MCF 10A (cell line): Measurements from ENCODE around the gene CLSTN2. TPM values are rescaled to one million over a fixed set of nuclear protein-coding genes. Genes with fewer than 3 reads are reported as not detected.

Source experiments
- BruUV-seq: library from RNA; stranded (reverse); fragments of 400-500 nt; replicated peaks from 2 replicates; lab custom pipeline; 2021; lab: Mats Ljungman, UMichigan
- CTCF ChIA-PET: fragments of 300-600 bp; sonication (Branson Sonifier 250); formaldehyde crosslinking; extraction: SDS; loops from one replicate; lab custom pipeline; 2021; ENCODE audit warnings: antibody characterized with exemption, inconsistent platforms; lab: Yijun Ruan, JAX
- POLR2A ChIA-PET: fragments of 300-600, 350-650 bp; sonication (Branson Sonifier 250); formaldehyde crosslinking; extraction: SDS; loops from one replicate; lab custom pipeline; 2020; ENCODE audit warnings: antibody characterized with exemption, inconsistent platforms; lab: Yijun Ruan, JAX
- DNase-seq: peaks from one replicate; pipeline ENCODE4 v3.0.0-alpha.2; 2018; ENCODE audit not compliant: unreplicated experiment
- H3K27ac Mint-ChIP-seq: one replicate; pipeline ENCODE4 v1.8.0; 2022; ENCODE audit warnings: mild to moderate bottlenecking, low read depth, mixed read lengths; ENCODE audit not compliant: unreplicated experiment
- H3K27me3 Mint-ChIP-seq: one replicate; pipeline ENCODE4 v1.8.0; 2022; ENCODE audit warnings: mixed read lengths; ENCODE audit not compliant: insufficient read depth, unreplicated experiment
- H3K36me3 Mint-ChIP-seq: one replicate; pipeline ENCODE4 v1.8.0; 2022; ENCODE audit warnings: mild to moderate bottlenecking, moderate library complexity, mixed read lengths; ENCODE audit not compliant: insufficient read depth, unreplicated experiment
- H3K4me1 Mint-ChIP-seq: one replicate; pipeline ENCODE4 v1.8.0; 2022; ENCODE audit warnings: mixed read lengths; ENCODE audit not compliant: insufficient read depth, unreplicated experiment
- H3K4me3 Mint-ChIP-seq: one replicate; pipeline ENCODE4 v1.8.0; 2022; ENCODE audit warnings: mild to moderate bottlenecking, moderate library complexity, mixed read lengths; ENCODE audit not compliant: unreplicated experiment
- H3K9me3 Mint-ChIP-seq: one replicate; pipeline ENCODE4 v1.8.0; 2022; ENCODE audit warnings: mixed read lengths; ENCODE audit not compliant: unreplicated experiment
- intact Hi-C: fragments of 100-400 bp; cut with micrococcal nuclease; formaldehyde crosslinking; loops from 2 replicates; pipeline ENCODE4 v1.14.1; 2022
- total RNA-seq: library from RNA; stranded (reverse); gene quantifications from 2 replicates; pipeline ENCODE4 v1.2.3, GENCODE V29; 2022
- TF ChIP-seq, protein P1 (sequence below): fragments of 200-600 bp; IDR thresholded peaks from one replicate; pipeline ENCODE4 v1.8.0; 2022; ENCODE audit warnings: antibody characterized with exemption, mild to moderate bottlenecking; ENCODE audit not compliant: unreplicated experiment

CLSTN2 gene
- total RNA-seq, 1 experiment from 2014 or later: not detected

DNA sequence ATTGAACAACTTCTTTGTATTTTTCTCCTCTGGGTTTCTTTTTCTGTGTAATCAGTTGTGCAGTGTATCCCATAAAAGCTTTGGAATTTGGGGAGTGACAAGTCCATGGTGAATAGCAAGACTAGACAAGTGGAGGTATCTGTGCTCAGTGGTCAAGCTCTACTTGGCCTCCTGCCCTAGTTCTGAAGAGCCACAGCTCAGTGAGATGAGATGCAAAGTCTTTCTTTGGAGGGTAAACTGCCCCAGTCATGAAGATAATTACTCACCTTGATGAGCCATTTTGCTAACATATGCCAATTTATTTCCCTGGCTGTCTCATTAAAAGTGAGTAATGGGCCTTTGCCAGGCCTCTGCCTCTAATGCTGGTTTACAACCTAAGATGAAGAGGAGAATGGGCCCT, 471.7 kb downstream of the CLSTN2 start:
- BruUV-seq: no TSS peak
- CTCF ChIA-PET: no interaction called here
- intact Hi-C loops: no loop called here
- peak overlapping the region; percentile 41 for H3K27ac Mint-ChIP-seq
- POLR2A ChIA-PET: no interaction called here
- no peaks in the 10 kb centered on the region for H3K27me3 Mint-ChIP-seq
- H3K4me1 Mint-ChIP-seq: peaks cover 5% of the 10 kb centered on the region
- TF ChIP-seq, protein P1, sequence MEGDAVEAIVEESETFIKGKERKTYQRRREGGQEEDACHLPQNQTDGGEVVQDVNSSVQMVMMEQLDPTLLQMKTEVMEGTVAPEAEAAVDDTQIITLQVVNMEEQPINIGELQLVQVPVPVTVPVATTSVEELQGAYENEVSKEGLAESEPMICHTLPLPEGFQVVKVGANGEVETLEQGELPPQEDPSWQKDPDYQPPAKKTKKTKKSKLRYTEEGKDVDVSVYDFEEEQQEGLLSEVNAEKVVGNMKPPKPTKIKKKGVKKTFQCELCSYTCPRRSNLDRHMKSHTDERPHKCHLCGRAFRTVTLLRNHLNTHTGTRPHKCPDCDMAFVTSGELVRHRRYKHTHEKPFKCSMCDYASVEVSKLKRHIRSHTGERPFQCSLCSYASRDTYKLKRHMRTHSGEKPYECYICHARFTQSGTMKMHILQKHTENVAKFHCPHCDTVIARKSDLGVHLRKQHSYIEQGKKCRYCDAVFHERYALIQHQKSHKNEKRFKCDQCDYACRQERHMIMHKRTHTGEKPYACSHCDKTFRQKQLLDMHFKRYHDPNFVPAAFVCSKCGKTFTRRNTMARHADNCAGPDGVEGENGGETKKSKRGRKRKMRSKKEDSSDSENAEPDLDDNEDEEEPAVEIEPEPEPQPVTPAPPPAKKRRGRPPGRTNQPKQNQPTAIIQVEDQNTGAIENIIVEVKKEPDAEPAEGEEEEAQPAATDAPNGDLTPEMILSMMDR: no peak
- H3K4me3 Mint-ChIP-seq: no peak overlapping the region
- peaks cover 4% of the 10 kb centered on the region for H3K36me3 Mint-ChIP-seq
- no peak for DNase-seq
- H3K9me3 Mint-ChIP-seq: no peaks in the 10 kb centered on the region

DNA sequence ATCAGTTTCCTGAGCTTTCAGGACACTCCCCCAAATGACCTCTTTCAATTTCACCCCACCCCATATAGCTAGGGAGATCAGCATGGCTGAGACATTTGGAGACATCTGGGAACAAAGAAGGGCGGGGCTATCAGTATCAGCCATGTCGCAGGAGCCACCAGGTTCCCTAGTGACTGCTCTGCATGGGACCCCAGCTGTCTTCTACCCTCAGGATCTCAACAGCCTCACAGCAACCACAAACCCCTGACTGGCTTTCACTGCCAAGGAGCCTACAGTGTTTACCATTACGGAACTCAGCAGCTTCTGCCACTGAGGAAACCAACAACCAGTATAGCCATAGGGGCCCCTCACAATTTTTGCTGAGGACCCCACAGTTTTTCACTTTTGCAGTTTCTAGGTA, 473.3 kb downstream of the CLSTN2 start:
- ChIA-PET CTCF (no interaction called here), POLR2A (interaction anchor here (0.7 kb wide), 1 partner anchor 9 kb away, joined by 3 read pairs; no protein-coding TSS in a partner anchor)
- DNase-seq: no peak
- no peak overlapping the region for H3K4me3 Mint-ChIP-seq
- H3K9me3 Mint-ChIP-seq: no peaks in the 10 kb centered on the region
- H3K4me1 Mint-ChIP-seq: peaks cover 5% of the 10 kb centered on the region
- TF ChIP-seq, protein P1: no peak
- no TSS peak for BruUV-seq
- peaks cover 4% of the 10 kb centered on the region for H3K36me3 Mint-ChIP-seq
- intact Hi-C loops: no loop called here
- no peaks in the 10 kb centered on the region for H3K27me3 Mint-ChIP-seq
- H3K27ac Mint-ChIP-seq: no peak overlapping the region

DNA sequence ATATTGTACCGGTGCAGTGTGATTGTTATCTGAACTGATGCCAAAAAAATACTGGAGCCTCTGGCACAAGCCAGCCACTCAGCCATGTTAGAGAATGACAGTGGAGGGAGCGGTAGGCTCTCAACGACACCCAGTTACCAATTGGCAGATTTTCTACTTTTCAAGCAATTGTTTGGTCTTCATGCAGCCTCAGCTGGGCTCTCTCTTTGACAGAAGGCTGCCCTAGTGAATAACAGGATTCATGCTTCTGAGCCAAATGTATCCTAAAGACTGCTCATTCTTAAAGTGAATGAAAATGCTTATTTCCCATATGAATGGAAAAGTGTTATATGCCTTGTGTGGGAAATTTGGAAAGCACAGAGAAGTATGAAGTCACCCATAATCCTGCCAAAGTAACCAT, 481.7 kb downstream of the CLSTN2 start:
- no peaks in the 10 kb centered on the region for H3K9me3 Mint-ChIP-seq

DNA sequence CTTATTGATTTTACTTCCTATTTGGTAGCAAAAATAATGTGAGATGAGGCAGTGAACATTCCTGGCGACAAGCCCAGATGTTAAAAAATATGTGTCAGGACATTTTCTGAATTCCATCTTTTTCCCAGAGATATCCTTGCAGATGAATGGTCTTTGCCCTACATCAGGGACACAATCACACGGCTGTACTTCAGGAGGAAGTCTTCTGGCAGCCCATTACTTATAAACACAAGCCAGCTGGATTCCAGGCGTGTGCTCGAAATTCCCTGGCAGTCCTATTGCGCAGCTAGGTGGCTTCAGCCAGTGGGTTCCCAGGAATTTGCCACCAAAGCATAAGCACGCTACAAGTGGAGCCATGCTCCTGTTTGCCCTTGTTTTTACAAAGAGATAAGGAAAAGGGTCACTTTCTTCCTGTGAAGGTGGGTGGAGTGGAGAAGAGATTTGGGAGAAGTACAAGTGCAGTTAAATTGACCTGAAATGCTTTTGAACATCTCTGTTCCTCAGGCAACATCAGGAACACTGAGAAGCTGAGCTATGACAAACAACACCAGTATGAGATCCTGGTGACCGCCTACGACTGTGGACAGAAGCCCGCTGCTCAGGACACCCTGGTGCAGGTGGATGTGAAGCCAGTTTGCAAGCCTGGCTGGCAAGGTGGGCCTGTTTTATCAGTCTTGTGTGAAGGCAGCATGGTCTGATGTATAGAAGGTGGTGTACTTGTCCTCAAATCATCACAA, 485.8 kb downstream of the CLSTN2 start:
- H3K27ac Mint-ChIP-seq: no peak overlapping the region
- H3K4me1 Mint-ChIP-seq: peaks cover 30% of the 10 kb centered on the region
- ChIA-PET CTCF (interaction anchor here (0.7 kb wide), 2 partner anchors 28 to 121 kb away, joined by 3 to 4 read pairs; no protein-coding TSS in a partner anchor), POLR2A (interaction anchor here (1.1 kb wide), 1 partner anchor 20 kb away, joined by 3 read pairs; no protein-coding TSS in a partner anchor)
- H3K4me3 Mint-ChIP-seq: no peak overlapping the region
- no peaks in the 10 kb centered on the region for H3K9me3 Mint-ChIP-seq
- no peaks in the 10 kb centered on the region for H3K36me3 Mint-ChIP-seq
- no peaks in the 10 kb centered on the region for H3K27me3 Mint-ChIP-seq
- intact Hi-C loops: no loop called here
- TF ChIP-seq, protein P1: no peak
- BruUV-seq: no TSS peak
- peak; percentile 14 for DNase-seq

More for the DNA sequence above, 481.7 kb downstream of the CLSTN2 start:
- no peaks in the 10 kb centered on the region for H3K27me3 Mint-ChIP-seq
- ChIA-PET POLR2A (no interaction called here), CTCF (interaction anchor here (0.7 kb wide), 1 partner anchor 16 kb away, joined by 4 read pairs; no protein-coding TSS in a partner anchor)
- no peak for DNase-seq
- intact Hi-C loops: no loop called here
- TF ChIP-seq, protein P1: no peak
- no TSS peak for BruUV-seq
- H3K36me3 Mint-ChIP-seq: no peaks in the 10 kb centered on the region
- H3K4me3 Mint-ChIP-seq: no peak overlapping the region
- no peak overlapping the region for H3K27ac Mint-ChIP-seq
- H3K4me1 Mint-ChIP-seq: peaks cover 3% of the 10 kb centered on the region
